Thyroid gland (tissue), 4 donors: ENCODE results near the gene POLR3H.

Experiments
- POLR2A ChIP-seq, 2 donors: fragments of 450-650 bp; IDR thresholded peaks; one replicate each; pipeline ENCODE4 v1.6.1; 2017; ENCODE audit warnings: antibody characterized with exemption in 2 of 2, mild to moderate bottlenecking in 2 of 2, moderate library complexity in 1 of 2
- TF ChIP-seq, protein P1 (sequence below), 6 experiments: fragments of 200-600 bp in 3 of 6; fragments of 450-650 bp in 3 of 6; sonication (generic) in 3 of 6; IDR thresholded peaks; one replicate each; pipeline ENCODE4 v1.5.1; 2016 to 2019; ENCODE audit warnings: antibody characterized with exemption in 6 of 6, mild to moderate bottlenecking in 2 of 6, inconsistent platforms in 1 of 6, moderate library complexity in 1 of 6

- TF ChIP-seq, protein P1, sequence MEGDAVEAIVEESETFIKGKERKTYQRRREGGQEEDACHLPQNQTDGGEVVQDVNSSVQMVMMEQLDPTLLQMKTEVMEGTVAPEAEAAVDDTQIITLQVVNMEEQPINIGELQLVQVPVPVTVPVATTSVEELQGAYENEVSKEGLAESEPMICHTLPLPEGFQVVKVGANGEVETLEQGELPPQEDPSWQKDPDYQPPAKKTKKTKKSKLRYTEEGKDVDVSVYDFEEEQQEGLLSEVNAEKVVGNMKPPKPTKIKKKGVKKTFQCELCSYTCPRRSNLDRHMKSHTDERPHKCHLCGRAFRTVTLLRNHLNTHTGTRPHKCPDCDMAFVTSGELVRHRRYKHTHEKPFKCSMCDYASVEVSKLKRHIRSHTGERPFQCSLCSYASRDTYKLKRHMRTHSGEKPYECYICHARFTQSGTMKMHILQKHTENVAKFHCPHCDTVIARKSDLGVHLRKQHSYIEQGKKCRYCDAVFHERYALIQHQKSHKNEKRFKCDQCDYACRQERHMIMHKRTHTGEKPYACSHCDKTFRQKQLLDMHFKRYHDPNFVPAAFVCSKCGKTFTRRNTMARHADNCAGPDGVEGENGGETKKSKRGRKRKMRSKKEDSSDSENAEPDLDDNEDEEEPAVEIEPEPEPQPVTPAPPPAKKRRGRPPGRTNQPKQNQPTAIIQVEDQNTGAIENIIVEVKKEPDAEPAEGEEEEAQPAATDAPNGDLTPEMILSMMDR (IDR thresholded peaks at IDR 0.05), result no peak
- TF ChIP-seq POLR2A (IDR thresholded peaks at IDR 0.05), result no peak
These were observed 35.7 kb upstream of the POLR3H start for GRCh38 chr22:41579997-41580355.
